GM12865 (cell line): ENCODE measurements around the gene CCDC136.

ENCODE experiments used
- DNase-seq: peaks from one replicate; pipeline ENCODE4 v3.0.0; 2010; ENCODE audit warnings: low read depth
- H3K4me3 ChIP-seq: 2 replicates; pipeline ENCODE4 v1.5.1; 2011; ENCODE audit warnings: mild to moderate bottlenecking, low read depth, low read length, control low read depth
- CTCF ChIP-seq: IDR thresholded peaks from 2 replicates; pipeline ENCODE4 v1.5.1; 2011; ENCODE audit warnings: low read length, control low read depth, low read depth, inconsistent platforms; ENCODE audit not compliant: insufficient read depth; ENCODE audit errors: missing control alignments

CCDC136 gene

GRCh38 chr7:128835790-128836641 is 44.2 kb downstream of the CCDC136 start:
- no peak for TF ChIP-seq CTCF
- no peak overlapping the region for H3K4me3 ChIP-seq
- DNase-seq, result no peak

GRCh38 chr7:128836729-128837348 is 45.1 kb downstream of the CCDC136 start:
- no peak for DNase-seq
- H3K4me3 ChIP-seq, result no peak overlapping the region
- no peak for TF ChIP-seq CTCF

DNA sequence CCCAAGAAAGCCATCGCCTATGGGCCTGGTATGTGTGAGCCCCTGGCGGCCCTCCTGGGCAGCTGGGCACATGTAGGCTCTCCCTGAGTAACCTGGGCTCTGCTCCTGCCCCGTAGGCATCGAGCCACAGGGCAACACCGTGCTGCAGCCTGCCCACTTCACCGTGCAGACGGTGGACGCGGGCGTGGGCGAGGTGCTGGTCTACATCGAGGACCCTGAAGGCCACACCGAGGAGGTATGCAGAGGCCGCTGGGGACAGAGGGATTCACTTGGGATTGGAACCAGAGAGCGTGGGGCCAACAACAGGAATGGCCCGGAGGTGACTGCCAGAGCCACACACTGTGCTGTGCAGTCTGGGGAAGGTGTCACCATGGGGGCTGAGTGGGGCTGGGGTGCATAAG is 45.8 kb downstream of the CCDC136 start:
- no peak overlapping the region for H3K4me3 ChIP-seq
- TF ChIP-seq CTCF, result no peak
- no peak for DNase-seq

DNA sequence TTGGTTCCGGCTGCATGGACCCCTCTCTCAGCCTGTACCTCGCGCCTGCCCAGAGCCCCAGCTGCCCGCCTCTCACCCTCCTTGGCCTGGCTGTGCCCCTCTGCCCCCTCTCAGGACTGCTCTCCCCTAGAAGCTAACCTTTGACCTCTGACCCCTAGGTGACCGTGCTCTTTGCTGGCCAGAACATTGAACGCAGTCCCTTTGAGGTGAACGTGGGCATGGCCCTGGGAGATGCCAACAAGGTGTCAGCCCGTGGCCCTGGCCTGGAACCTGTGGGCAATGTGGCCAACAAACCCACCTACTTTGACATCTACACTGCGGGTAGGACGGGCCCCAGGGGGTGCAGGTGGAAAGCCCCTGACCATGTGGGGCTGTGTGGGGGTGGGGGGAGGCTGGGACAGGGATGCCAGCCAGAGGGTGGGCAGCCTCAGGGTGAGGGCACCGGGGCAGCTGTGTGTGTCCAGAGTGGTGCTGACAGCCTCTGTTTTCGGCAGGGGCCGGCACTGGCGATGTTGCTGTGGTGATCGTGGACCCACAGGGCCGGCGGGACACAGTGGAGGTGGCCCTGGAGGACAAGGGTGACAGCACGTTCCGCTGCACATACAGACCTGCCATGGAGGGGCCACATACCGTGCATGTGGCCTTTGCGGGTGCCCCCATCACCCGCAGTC is 46.5 kb downstream of the CCDC136 start:
- DNase-seq, result no peak
- H3K4me3 ChIP-seq, result no peak overlapping the region
- no peak for TF ChIP-seq CTCF

- DNase-seq, result no peak
- no peak for TF ChIP-seq CTCF
These were observed 47.4 kb downstream of the CCDC136 start for GRCh38 chr7:128838981-128839731.

DNA sequence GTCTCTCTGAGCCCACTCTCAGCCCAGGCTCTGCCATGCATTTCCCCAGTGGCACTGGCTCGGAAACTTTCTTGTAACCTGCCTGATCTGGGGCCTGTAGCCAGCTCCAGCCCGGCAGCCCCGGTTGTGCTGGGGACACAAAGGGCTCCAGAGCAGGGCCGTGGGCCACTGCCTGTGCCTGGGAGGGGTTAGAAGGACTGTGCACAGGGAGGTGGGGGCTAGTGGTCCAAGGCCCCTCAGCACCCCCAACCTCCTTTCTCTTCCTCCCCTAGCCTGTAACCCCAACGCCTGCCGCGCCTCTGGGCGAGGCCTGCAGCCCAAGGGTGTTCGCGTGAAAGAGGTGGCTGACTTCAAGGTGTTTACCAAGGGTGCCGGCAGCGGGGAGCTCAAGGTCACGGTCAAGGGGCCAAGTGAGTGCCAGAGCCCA is 48.0 kb downstream of the CCDC136 start:
- H3K4me3 ChIP-seq, result no peak overlapping the region
- TF ChIP-seq CTCF, result no peak
- no peak for DNase-seq

More at GRCh38 chr7:128838981-128839731, 47.4 kb downstream of the CCDC136 start:
- H3K4me3 ChIP-seq, result no peak overlapping the region
